ENCODE results near the gene P3H1.

Gene P3H1

DNA sequence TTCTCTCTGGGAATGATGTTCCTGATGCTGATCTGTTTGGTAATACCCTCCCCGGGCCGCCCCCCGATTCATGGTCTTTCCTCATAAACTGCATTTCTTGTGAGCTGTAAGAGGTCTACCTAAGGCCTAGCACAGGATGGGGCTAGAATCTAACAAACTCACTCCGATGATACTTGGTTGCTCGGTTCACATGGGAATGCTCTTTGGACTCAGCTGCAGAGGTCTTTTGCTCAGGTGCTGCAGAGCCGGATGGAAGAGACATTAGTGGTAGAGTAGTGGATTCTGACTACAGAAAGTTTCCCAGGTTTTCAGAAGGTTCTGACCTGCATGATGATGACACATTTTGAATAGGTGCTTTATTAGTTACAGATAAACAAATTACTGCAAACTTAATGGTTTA, 9.7 kb upstream of the P3H1 start:
- TF ChIP-seq, protein P1, sequence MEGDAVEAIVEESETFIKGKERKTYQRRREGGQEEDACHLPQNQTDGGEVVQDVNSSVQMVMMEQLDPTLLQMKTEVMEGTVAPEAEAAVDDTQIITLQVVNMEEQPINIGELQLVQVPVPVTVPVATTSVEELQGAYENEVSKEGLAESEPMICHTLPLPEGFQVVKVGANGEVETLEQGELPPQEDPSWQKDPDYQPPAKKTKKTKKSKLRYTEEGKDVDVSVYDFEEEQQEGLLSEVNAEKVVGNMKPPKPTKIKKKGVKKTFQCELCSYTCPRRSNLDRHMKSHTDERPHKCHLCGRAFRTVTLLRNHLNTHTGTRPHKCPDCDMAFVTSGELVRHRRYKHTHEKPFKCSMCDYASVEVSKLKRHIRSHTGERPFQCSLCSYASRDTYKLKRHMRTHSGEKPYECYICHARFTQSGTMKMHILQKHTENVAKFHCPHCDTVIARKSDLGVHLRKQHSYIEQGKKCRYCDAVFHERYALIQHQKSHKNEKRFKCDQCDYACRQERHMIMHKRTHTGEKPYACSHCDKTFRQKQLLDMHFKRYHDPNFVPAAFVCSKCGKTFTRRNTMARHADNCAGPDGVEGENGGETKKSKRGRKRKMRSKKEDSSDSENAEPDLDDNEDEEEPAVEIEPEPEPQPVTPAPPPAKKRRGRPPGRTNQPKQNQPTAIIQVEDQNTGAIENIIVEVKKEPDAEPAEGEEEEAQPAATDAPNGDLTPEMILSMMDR (IDR thresholded peaks at IDR 0.05; ENCODE audit: low read depth, low read length) = no peak
- DNase-seq (ENCODE audit: low read depth in 2 of 2) = no peak
- H3K4me3 ChIP-seq (replicated peaks in 1 of 2; ENCODE audit: low read depth in 2 of 2, low read length in 2 of 2) = no peak overlapping the region

DNA sequence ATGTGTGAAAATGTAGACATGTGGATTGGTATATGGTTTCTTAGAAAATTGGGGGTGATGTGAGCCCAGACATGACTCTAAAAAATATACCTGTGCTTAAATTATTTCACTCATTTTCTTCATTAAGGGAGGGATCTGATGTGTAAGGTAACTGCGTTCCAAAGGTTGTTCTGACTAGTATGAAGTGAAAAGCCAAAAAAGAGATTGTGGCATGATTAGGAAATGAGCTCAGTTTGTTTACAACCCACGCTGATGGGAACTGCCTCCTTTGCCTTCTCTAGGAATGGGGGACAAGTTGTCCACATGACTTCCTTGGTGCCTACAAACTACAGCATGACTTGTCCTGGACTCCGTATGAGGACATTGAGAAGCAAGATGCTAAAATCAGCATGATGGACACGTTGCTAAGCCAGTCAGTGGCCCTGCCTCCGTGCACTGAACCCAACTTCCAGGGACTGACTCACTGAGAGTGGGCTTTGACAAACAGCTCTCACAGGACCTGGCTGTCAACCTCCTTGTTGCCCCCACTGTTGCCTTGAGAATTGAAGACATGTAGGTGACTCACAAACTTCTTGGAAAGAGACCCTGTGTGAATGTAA, 8.2 kb upstream of the P3H1 start:
- no peak for DNase-seq (ENCODE audit: low read depth in 2 of 2)
- no peak overlapping the region for H3K4me3 ChIP-seq (replicated peaks in 1 of 2; ENCODE audit: low read depth in 2 of 2, low read length in 2 of 2)
- TF ChIP-seq, protein P1 (IDR thresholded peaks at IDR 0.05; ENCODE audit: low read depth, low read length) = no peak

DNA sequence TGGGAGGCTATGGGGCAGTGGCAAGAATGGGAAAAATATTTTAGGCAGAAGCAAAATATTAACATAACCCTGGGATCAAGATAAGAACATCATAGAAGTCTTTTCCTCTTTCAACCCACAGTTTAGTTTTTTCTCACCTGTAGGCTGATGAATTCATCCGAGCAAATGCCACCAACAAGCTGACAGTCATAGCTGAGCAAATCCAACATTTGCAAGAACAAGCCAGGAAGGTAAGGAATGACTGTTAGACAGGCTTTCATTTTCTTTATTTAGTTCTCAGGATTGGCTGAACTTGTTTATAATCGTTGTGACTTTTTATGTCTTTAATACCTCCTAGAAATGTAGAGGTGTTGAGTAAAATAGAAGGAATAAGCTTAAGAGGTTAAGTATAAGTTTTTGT, 6.6 kb upstream of the P3H1 start:
- DNase-seq (ENCODE audit: low read depth in 2 of 2) = no peak
- TF ChIP-seq, protein P1 (IDR thresholded peaks at IDR 0.05; ENCODE audit: low read depth, low read length) = no peak

DNA sequence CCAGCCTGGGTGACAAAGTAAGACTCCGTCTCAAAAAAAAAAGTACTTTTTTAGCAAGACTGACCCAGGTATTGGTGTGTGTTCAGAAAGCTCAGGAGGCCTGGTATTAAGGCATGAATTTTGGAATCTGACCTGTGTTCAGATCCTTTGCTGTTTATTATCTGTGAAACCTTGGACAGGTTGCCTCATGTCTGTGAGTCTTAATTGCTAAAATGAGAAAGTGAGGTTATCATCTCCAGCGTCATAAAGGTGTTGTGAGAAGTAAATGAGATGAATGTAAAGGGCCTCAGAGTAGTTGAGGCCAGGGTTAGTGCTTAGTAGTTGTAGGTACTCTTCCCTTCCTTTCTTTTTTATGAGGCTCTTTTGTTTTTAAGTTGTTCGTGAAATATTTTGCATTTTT, 3.0 kb upstream of the P3H1 start:
- TF ChIP-seq, protein P1 (IDR thresholded peaks at IDR 0.05; ENCODE audit: low read depth, low read length) = no peak
- no peak for DNase-seq (ENCODE audit: low read depth in 2 of 2)
- H3K4me3 ChIP-seq (replicated peaks in 1 of 2; ENCODE audit: low read depth in 2 of 2, low read length in 2 of 2) = no peak overlapping the region

More for the DNA sequence above, 6.6 kb upstream of the P3H1 start:
- no peak overlapping the region for H3K4me3 ChIP-seq (replicated peaks in 1 of 2; ENCODE audit: low read depth in 2 of 2, low read length in 2 of 2)

DNA sequence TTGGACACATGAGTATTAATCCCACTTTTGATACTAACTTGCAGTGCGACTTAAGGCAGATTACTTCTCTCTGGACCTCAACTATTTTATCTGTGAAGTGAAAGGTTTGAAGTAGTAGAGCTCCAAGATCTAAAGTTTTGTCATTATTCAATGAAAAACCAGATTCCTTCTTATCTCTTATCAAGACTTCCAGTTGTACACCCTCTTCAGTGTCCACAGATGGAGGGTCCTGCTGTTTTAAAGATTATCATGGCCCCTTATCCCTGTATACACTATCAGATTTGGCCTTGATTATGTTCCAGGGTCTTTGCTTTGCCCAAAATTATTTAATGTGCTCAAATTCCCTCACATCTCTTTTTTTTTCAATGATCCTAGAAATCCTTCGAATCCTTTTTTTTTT, 1.3 kb upstream of the P3H1 start:
- DNase-seq (ENCODE audit: low read depth in 2 of 2) = no peak
- TF ChIP-seq, protein P1 (IDR thresholded peaks at IDR 0.05; ENCODE audit: low read depth, low read length) = no peak
- peak overlapping the region; percentile 82 to 96 for H3K4me3 ChIP-seq (replicated peaks in 1 of 2; ENCODE audit: low read depth in 2 of 2, low read length in 2 of 2)

DNA sequence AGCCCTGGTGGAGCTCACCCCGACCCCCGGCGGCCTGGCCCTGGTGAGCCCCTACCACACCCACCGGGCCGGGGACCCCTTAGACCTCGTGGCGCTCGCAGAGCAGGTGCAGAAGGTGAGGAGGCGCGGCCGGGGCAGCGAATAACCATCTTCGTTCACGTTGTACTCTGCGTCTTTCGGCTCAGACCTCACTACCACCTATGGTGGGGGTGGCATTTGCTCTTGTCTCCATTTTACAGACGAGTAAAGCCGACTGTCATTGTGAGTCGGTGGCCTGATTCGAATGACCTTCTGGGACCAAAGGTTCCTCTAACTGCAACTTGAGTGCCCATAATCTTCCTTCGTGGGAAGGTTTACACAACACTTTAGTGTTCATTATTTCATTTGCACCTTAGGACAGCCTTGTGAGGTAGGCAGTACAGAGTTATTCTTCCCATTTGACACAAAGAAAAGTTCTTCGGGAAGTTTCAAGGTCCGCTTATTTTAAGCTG, 727 bp upstream of the P3H1 start:
- DNase-seq (ENCODE audit: low read depth in 2 of 2) = peak; percentile 18 to 19
- H3K4me3 ChIP-seq (replicated peaks in 1 of 2; ENCODE audit: low read depth in 2 of 2, low read length in 2 of 2) = peak overlapping the region; percentile 82 to 96
- TF ChIP-seq, protein P1 (IDR thresholded peaks at IDR 0.05; ENCODE audit: low read depth, low read length) = no peak
